GM08714 (cell line): Measurements from ENCODE around the gene CISD2.
"Not testable (repeated sequence)": the region's sequence is repeated elsewhere in the genome, so short reads cannot be mapped to it uniquely, and the experiment has no call there.

Experiments used
- H3K4me3 ChIP-seq: fragments of 200-500 bp; sonication (Bioruptor generic); 2 replicates; pipeline ENCODE4 v1.5.1; 2014; ENCODE audit warnings: mild to moderate bottlenecking, low read length, inconsistent platforms
- ZNF274 ChIP-seq: IDR thresholded peaks from 2 replicates; pipeline ENCODE4 v1.6.1; 2012; ENCODE audit warnings: mild to moderate bottlenecking, low read depth, low read length

CISD2 gene

DNA sequence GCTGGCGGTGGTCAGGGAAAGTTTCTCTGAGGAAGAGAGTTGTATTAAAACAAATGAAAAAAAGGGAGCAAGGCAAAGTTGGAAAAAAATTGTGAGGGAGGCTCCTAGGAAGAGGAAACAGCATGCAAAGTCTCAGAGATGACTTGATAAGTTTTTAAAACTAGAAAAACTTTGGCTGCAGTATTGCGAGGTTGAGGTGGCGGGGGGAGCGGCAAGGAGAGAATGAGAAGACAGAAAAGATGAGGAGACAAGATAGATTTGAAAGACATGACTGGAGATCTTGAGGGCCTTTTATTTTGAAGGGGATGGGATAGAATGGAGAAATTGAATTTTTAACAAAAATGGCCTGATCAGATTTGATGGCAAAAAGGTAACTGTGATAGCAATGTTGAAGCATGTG lies 36.7 kb upstream of the CISD2 start:
- TF ChIP-seq ZNF274 = no peak
- H3K4me3 ChIP-seq = no peak overlapping the region

DNA sequence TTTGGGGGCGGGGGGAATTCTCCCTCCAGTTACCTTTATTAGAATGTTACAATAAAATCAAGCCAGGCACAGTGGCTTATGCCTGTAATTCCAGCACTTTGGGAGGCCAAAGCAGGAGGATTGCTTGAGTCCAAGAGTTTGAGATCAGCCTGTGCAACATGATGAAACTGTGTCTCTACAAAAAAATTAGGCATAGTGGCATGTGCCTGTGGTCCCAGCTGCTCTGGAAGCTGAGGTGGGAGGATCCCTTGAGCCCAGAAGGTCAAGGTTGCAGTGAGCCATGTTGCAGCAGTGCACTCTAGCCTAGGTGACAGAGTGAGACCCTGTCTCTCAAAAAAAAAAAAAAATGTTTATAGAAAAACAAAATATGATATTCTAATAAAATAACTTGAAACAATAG lies 36.1 kb upstream of the CISD2 start:
- H3K4me3 ChIP-seq = no peak overlapping the region
- TF ChIP-seq ZNF274 = no peak

DNA sequence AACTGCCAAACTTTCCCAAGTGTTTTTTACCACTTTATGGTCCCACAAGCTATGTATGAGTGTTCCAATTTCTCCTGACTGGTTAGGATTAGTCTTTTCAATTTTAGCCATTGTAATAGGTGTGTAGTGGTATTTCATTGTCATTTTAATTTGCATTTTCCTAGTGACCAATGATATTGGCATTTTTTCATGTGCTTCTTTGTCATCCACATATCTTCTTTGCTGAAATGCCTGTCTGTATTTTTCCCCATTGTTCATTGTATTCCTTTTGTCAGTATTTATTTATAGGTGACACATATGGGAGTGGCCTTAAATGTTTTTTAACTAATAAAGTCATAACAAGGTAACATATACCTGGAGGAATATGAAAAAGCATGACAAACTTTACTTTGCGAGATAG lies 32.2 kb upstream of the CISD2 start:
- no peak for TF ChIP-seq ZNF274
- no peak overlapping the region for H3K4me3 ChIP-seq

DNA sequence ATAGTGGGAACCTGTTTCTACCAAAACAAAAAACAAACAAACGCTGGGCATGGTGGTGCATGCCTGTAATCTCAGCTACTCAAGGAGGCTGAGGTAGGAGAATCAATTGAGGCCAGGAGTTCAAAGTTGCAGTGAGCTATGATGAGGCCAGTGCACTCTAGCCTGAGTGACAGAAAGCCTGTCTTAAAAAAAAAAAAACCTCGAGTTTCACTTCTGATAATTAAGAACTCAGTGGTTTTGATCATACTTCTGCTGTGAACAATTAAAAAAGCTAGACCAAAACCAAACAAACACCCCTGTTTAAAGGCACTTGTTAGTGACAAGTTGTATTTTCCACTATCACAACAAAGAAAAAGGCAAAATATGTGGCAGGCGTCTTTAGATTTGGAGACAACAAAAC lies 26.4 kb upstream of the CISD2 start:
- TF ChIP-seq ZNF274 = no peak
- no peak overlapping the region for H3K4me3 ChIP-seq

DNA sequence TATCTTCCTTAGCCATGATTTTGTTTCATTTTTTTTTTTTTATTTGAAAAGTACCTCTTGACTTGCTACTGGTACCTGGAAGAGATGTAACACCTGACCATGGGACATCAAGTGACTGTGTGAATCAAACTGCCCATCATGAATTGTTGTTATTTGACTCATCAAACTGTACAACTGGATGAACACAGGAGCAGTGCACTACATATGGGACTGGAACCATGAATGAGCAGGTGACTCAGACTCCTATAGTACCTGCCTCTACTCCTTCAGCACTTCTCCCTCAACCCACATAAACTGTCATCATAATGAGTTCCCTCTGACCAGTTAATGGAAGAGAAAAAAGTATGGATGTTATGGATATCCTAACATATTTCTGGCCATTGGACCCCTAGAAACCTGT lies 25.5 kb upstream of the CISD2 start:
- H3K4me3 ChIP-seq = no peak overlapping the region

DNA sequence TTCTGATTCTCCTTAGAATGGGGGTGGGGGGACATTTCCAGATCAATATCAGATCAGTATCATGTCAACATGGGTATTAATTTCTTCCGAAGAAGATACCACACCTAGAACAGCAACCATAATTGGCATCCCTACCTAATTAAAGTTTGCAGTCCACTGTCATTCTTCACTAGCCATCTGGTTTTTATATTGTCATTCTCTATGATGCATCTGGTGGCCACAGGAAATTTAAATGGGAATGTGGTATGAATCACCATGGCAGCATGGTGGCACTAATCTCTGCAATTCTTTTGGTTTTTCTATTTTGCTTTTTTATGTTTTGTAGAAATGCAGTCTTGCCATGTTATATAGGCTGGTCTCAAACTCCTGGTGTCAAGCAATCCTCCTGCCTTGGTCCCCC lies 24.9 kb upstream of the CISD2 start:
- no peak for TF ChIP-seq ZNF274
- no peak overlapping the region for H3K4me3 ChIP-seq

More for the DNA sequence above, 25.5 kb upstream of the CISD2 start:
- no peak for TF ChIP-seq ZNF274

DNA sequence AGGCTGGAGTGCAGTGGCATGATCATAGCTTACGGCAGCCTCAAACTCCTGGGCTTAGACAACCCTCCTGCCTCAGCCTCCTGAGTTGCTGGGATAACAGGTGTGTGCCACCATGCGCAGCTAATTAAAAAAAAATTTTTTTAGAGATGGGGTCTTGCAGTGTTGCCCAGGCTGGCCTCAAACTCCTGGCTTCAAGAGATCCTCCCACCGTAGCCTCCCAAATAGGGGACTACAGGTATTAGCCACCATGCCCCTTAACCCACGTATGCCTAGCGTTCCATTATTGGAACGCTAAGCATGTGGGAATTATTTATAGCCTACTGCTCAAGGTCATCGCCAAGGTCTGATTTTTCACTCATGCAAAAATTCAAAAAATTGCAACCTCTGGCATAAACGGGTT lies 21.1 kb upstream of the CISD2 start:
- no peak for TF ChIP-seq ZNF274
- H3K4me3 ChIP-seq = no peak overlapping the region

DNA sequence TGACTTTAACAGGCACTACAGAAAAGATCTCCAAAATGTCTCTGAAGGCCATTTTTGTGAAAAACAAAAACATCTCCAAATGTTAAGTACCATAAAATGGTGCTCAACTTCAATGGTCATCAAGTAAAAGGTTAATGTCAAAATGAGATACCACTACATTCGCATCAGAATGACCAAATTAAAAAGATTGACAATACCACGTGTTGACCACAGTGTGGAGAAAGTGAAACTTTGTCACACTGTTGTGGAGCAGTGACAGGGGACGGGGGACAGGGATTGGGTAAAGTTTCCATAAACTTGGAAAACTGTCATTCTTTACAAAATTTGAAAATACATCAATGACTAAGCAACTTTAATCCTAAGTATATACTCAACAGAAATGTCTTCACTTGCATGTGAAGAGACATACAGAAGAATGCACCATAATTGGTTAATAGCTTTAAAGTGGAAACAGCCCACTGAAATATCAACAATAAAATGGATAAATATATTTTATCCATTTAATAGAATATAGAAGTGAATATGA lies 19.1 kb upstream of the CISD2 start:
- no peak overlapping the region for H3K4me3 ChIP-seq
- TF ChIP-seq ZNF274 = no peak

DNA sequence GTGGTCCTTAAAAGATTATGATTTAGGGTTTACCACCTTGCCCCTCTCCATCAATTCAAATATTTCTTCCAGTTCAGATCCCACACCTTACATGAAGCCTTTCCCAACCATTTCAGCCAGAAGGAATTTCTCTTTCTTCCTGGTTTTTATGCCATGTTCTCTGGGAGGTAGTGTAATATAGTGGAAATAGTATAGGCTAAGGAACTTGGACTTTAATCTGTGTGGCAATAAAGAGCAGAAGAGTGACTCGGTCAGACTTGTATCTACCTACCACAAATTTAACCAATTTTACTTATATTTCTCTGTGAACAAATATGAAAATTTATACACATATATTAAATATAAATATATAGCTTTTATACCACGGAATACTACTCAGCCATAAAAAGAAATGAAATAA lies 18.4 kb upstream of the CISD2 start:
- no peak for TF ChIP-seq ZNF274

DNA sequence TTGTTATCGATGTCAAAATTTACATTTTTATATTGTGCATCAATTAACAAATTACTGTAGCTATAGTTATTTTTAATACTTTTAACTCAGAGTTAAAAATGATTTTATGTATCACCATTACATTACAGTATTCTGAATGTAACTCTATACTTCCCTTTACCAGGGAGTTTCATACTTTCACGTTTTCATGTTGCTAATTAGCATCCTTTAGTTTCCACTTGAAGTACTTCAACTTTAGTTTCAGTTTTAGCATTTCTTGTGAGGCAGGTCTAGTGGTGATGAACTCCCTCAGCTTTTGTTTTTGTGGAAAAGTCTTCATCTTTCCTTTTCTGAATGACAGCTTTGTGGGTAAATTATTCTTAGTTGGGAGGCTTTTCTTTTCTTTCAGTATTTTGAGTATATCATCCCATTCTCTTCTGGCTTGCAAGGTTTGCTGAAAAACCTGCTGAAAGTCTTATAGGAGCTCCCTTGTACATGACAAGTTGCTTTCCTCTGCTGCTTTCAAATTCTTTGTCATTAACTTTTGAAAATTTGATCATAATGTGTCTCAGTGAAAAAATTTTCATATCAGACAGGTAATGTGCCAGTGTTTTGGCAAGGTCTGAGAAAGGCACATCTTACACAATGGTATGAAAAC lies 9.8 kb upstream of the CISD2 start:
- no peak for TF ChIP-seq ZNF274
- H3K4me3 ChIP-seq = no peak overlapping the region

More for the DNA sequence above, 18.4 kb upstream of the CISD2 start:
- no peak overlapping the region for H3K4me3 ChIP-seq

DNA sequence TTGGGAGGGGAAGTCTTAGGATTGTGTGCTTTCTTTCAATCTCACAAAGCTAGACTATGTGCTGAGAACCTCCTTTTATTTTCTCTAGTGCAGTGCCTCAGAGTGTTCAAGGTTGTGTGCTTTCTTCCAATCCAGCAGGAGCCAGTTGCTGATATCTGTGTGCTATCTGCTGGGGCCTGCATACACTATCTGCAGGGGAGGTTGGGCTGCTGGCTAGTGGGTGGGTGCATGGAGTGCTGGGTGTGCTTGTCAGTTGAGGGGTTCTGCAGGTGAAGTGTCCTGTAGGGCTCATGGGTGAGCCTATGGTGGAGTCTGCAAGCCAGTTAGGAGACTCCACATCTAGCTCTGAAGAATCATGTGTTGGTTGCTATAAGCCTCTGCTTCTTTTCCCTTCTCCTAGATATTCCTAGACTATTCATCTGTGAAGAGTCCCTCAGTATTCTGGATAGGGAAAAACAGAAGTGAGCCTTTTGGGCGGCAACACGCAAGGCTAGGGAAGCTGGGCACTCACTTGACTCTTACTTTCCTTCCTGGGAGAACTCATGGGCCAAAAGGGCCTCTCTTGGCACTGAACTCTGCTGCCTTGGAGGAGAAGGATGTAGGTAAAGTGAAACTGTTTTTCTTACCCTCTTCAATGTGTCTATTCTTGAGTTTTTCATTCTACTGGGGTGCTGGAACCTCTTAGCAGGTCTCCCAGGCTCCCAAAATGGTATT lies 8.0 kb upstream of the CISD2 start:
- no peak overlapping the region for H3K4me3 ChIP-seq
- TF ChIP-seq ZNF274 = no peak

DNA sequence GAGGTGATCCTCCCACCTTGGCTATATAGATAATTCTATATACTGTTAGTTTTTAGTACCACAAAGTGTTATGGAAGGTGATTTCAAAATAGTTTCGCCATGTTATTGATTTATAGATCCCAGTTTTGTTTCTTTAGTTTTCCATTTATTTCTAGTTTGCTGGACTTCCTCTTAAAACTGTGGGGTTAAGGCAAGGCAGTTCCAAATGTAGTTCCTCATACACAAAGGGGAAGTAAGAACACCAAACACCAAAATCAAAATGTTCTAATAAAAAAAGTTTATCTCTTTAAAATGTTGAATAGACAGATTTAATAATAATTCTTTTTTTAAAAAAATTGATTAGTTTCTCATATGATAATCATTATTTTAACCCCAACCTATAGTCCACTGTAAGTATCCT lies 6.8 kb upstream of the CISD2 start:
- no peak for TF ChIP-seq ZNF274
- H3K4me3 ChIP-seq = no peak overlapping the region

DNA sequence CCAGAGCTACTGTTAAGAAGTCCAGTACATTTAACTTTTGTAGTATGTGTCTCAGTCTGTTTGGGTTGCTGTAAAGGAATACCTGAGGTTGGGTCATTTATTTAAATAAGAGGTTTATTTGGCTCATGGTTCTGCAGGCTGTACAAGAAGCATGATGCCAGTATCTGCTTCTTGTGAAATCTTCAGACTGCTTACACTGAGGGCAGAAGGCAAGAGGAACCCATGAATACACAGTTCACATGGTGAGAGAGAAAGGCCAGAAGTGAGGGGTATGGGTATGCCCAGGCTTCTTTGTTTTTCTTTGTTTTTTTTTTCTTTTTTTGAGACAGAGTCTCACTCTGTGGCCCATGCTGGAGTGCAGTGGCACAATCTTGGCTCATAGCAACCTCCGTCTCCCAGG lies 6.0 kb upstream of the CISD2 start:
- TF ChIP-seq ZNF274 = no peak

DNA sequence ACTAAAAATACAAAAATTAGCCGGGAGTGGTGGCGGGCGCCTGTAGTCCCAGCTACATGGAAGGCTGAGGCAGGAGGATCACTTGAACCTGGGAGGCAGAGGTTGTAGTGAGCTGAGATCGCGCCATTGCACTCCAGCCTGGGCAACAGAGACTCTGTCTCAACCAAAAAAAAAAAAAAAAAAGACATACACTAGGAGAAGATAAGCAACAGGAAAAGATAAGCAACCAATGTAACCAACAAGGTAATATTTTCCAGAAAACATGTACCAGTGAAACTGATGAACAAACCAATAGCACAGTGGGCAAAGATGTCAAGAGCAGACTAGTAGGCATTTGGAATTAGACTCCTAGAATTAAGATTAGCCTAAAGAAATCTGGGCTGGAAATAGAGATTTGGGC lies 3.5 kb upstream of the CISD2 start:
- not testable (repeated sequence) for H3K4me3 ChIP-seq

More for the DNA sequence above, 6.0 kb upstream of the CISD2 start:
- no peak overlapping the region for H3K4me3 ChIP-seq

DNA sequence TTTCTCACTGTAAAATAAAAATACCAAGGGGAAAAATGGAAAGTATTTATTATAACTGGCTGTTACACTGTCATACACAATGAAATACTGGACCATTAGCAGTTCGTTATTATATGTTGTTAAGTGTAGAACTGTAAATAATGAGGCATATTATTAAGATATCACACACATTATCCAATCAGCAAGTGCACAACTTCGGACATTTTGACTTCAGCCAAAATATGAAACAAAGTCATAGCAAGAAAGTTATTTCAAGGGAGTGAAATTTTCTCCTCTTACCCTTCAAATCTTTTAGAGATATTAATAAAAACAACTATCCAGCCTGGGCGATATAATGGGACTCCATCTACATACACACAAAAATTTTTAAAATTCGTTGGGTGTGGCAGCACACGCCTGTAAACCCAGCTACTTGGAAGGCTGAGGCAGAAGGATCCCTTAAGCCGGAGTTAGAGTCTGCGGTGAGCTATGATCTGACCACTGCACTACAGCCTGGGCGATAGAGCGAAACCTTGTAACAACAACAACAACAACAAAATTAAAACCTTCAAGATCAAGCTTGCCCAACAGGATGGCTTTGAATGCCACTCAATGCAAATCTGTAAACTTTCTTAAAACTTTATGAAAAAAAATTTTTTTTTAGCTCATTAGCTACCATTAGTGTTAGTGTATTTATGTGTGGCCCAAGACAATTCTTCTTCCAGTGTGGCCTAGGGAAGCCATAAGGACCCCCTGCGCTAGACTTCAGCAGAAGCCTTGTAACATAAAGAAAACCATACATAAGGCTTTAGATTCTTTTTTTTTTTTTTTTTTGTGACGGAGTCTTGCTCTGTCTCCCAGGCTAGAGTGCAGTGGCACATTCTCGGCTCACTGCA lies 1.3 kb upstream of the CISD2 start:
- TF ChIP-seq ZNF274 = no peak
- peak overlapping the region; percentile 93 for H3K4me3 ChIP-seq
